ENCODE results near the gene ZSCAN22.

DNA sequence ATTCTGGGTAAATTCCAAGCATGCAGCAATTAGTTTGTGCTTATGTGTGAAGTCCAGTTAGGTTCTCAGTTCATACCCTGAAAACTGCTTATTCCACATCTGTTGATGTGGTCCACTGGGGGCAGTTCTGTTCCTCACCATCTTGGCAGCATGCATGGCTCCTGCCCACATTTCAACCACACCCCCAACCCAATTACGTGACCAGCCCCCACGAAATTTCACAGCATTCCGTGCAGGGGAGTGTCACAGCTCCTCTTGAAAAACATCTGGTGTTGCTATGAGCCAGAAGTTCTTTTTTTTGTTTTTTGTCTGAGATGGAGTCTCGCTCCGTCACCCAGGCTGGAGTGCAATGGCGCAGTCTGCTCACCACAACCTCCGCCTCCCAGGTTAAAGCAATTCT, 30.7 kb upstream of the ZSCAN22 start:
- TF ChIP-seq CTCF (IDR thresholded peaks at IDR 0.05; ENCODE audit: poor library complexity, severe bottlenecking) (no peak), RAD21 (conservative IDR thresholded peaks at IDR 0.05) (no peak), POLR2AphosphoS5 (IDR thresholded peaks at IDR 0.05) (no peak), EZH2 (IDR thresholded peaks at IDR 0.05; ENCODE audit: borderline replicate concordance, insufficient read depth, low read length, poor library complexity, severe bottlenecking) (no peak), MXI1 (conservative IDR thresholded peaks at IDR 0.05; ENCODE audit: poor library complexity, severe bottlenecking) (no peak)
- TF ChIP-seq, protein P1, sequence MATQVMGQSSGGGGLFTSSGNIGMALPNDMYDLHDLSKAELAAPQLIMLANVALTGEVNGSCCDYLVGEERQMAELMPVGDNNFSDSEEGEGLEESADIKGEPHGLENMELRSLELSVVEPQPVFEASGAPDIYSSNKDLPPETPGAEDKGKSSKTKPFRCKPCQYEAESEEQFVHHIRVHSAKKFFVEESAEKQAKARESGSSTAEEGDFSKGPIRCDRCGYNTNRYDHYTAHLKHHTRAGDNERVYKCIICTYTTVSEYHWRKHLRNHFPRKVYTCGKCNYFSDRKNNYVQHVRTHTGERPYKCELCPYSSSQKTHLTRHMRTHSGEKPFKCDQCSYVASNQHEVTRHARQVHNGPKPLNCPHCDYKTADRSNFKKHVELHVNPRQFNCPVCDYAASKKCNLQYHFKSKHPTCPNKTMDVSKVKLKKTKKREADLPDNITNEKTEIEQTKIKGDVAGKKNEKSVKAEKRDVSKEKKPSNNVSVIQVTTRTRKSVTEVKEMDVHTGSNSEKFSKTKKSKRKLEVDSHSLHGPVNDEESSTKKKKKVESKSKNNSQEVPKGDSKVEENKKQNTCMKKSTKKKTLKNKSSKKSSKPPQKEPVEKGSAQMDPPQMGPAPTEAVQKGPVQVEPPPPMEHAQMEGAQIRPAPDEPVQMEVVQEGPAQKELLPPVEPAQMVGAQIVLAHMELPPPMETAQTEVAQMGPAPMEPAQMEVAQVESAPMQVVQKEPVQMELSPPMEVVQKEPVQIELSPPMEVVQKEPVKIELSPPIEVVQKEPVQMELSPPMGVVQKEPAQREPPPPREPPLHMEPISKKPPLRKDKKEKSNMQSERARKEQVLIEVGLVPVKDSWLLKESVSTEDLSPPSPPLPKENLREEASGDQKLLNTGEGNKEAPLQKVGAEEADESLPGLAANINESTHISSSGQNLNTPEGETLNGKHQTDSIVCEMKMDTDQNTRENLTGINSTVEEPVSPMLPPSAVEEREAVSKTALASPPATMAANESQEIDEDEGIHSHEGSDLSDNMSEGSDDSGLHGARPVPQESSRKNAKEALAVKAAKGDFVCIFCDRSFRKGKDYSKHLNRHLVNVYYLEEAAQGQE (IDR thresholded peaks at IDR 0.05; ENCODE audit: borderline replicate concordance), result no peak

Data from neural cell (in vitro differentiated cells).